Hematopoietic multipotent progenitor cell treated with erythropoietin and hydrocortisone succinate and interleukin-3 and kit ligand, for 17 days (in vitro differentiated cells): ENCODE measurements around the gene SPRR2G.
"Not testable (repeated sequence)": the region's sequence is repeated elsewhere in the genome, so short reads cannot be mapped to it uniquely, and the experiment has no call there.

Source experiments
- DNase-seq: peaks from one replicate; pipeline ENCODE4 v3.0.0-alpha.2; 2015; ENCODE audit warnings: low spot score

Gene SPRR2G

DNA sequence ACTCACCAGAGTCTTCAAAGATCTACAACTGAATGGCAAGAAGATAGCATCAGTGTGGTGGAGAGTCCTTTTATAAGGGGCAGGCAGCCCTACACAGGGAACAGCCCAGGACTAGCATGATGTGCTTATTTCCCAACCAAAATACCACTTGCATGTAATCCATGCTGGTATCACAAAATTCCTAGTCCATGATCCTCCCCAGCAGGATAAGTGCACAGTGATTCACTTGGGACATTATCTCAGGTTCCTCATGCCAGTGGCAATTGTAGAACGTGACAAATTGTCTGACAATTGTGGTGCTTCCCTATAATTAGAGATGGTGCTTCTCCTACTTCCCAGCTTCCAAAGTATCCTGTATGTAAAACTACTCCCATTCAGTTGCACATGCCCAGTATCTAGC is at the start of gene SPRR2G:
Gene SPRR2G (minus strand): TSS at position 45 of the 400 bp plus-strand sequence. CDS start 780 bp downstream, outside the sequence.
- no peak for DNase-seq

DNA sequence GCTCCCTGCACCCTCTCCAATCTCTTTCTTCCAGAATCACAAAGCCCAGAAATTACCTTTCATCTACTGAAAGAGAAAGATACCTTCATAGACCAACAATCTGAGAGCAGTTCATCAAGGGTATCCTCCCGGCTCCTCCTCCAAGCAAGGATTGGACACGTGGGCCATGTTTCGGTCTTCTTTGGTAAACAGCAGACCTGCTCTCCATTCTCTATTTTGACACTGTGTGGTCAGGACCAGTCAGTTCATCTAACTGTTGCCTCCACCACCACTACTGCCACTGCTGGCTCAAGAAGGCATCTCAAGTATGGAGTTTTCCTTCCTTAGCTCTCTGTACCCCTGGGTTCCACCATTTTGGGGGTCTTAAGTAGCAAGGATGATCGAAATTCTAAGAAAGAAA is 44.5 kb upstream of the SPRR2G start:
- DNase-seq, result no peak

DNA sequence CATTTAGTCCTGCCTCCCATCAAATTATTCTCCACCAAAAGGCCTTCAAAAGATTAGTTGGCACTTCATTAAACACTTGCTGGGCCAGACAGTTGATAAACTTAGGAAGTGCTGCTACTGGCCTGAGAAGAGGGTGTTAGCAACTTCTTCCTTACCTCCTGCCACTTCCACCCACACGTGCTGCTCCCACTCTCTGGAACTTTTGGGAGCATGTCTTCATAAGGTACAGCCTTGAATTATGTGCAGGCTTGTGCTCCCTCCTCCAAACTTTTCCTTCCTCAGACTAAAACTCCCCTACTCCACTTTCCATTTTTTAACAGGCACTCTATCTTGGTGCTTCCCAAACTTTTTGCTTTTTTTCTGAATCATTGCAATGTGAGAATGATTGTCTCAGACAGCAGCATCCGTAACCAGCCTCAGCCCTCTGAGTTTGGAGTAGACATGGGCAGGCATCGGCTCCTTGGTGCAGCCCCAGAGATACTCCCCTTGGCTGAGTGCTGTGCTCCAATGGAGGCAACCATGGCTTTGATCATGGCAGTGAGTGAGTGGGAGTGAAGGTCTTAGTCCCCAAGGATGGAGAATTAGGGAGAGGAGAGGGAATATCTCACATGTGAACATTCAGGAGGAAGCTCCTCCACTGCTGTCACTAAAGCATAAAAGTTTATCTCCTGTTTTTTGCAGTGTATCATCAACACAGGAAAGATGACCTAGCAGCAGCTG is 43.8 kb upstream of the SPRR2G start:
- no peak for DNase-seq

DNA sequence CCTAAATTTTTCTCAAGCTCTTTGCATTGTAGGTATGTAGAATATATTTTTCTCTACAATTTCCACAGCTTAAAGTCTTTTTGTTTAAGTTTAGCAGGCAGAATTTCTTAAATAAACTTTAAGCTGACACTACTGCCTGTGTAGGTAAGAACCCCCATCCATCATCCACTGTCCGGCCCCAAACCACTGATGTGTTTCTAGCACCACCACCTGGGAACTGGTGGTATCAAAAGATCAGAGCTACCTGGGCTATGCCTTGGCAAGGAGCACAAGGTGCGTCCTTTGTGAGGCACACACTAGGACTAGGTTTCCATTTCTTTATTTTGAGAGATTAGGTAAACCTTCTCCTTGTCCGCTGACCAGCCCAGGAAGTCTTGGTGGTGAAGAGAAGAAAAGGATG is 42.0 kb upstream of the SPRR2G start:
- no peak for DNase-seq

DNA sequence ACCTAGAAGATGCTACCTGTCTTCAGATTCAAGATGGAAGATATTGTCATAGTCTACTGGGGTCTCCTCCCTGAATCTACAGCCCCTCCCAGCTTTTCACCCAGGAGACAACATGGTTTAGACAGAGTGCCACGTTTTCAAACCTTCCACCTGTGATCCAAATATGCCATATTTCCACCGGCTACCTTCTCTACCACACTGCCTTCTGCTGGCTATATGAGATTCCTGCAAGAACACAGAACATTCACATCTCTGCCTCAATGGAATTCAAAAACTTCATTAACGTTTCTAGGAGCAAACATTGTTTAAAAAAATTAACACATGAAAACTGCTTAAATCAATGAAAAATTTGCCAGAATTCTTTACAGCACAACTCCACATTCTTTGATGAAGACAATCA is 39.7 kb upstream of the SPRR2G start:
- no peak for DNase-seq

DNA sequence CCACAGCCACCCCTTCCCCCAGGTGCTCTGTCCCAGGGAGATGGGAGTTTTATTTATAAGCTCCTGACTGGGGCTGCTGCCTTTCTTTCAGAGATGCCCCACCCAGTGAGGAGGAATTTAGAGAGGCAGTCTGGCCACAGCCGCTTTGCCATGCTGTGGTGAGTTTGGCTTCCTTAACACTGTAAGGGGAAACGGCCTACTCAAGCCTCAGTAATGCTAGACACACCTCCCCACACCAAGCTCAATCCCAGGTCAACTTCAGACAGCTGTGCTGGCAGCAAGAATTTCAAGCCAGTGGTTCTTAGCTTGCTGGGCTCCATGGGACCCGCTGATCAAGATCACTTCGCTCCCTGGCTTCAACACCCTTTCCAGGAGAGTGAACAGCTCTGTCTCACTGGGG is 37.6 kb upstream of the SPRR2G start:
- not testable (repeated sequence) for DNase-seq

DNA sequence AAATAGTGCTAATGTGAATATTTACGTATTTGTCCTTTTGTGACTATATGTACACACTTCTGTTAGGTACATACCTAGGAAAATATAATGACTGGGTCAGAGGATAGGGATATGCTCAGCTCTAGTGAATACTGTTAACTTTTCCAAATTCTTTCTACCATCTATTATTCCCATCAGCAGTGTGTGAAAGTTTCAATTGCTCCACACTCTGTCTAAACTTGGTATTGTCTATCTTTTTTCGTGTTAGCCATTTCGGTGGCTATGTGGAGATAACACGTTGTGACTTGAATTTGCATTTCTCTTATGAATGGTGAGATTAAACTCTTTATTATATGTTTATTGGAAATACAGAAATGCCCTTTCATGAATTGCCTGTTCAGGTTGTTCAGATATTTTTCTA is 29.9 kb upstream of the SPRR2G start:
- DNase-seq, result no peak

DNA sequence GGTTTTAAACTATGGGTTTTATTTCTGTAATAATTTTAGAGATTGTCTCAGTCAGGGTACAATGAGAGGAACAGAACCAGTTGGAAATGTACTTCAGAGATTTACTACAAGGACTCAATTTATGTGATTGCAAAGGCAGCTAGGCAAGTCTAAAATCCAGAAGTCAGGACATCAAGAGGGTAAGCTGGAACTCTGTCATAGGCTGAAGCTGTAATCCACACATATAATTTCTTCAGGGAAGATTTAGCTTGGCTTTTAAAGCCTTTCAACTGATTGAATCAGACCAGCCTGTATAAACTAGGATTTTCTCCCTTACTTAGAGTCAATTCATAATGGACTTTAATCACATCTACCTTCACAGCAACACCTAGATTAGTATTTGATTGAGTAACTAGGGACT is 28.2 kb upstream of the SPRR2G start:
- no peak for DNase-seq

DNA sequence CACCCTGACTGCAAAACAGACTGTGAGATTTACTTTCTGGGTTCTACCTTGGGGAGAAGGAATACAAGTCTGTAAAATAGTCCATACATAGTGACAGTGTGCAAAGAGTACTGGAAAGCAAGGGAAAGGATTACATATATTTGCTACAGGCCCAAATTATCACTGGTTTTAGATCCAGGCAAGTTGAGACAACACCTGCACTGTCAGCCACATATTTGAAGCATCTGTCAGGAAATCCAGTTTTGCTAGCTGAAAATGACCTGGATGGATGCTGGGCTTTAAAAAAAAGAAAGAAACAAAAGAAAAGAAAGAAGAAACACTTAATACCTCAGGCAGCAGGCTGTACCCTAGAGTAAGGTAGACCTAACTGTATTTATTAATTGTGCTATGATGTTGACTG is 23.9 kb upstream of the SPRR2G start:
- no peak for DNase-seq

DNA sequence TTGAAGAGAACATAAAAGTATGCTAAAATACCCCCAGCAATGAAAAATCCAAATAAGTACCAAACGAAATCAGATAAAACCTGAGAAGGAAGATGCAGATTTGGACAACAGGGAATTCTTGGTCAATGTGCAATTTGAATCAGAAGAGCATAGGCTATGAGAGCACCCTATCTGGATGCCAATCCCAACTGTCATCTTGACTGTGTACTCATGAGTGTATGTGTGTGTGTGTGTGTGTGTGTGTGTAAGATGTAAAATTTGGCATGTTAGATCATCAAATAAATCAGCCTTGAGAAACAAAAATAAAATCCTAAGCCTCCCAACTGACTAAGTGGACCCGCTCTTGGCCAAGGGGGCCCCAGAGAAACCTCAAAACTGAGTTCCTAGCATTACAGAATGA is 18.0 kb upstream of the SPRR2G start:
- DNase-seq, result no peak

DNA sequence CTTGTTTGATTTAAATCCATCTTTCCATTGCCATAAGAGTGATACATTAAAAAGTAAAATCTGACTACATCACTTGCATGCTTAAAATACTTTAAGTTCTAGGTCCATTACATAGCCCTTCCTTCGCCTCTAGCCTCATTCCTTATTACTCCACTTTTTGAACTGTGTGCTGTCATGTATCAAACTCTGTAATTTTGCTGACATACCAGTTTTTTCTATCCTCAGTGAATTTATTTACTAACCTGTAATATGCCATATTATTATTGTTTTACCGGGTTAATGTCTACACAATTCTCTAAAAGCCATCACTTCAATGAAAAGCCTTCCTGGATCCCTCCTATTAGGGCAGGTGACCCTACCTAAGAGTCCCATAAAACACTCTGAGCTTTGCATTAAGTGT is 4.9 kb upstream of the SPRR2G start:
- no peak for DNase-seq

DNA sequence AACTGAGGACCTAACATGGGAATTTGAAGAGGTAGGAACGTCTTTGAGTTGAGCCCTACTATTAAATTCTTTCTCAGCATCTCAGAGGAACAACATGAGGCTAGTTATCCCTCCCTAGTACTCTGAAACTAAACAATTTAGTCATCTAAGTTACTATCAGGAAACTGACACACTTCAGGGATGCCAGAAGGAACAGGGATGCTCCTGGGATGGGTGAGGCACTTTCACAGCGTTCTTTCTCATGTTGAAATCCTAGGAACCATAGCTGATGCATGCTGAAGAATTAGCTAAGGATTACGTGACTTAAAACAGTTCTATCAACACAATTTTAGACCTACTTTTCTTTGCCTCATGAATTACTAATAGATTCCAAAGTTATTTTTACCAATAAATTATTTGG is 1.8 kb upstream of the SPRR2G start:
- no peak for DNase-seq

DNA sequence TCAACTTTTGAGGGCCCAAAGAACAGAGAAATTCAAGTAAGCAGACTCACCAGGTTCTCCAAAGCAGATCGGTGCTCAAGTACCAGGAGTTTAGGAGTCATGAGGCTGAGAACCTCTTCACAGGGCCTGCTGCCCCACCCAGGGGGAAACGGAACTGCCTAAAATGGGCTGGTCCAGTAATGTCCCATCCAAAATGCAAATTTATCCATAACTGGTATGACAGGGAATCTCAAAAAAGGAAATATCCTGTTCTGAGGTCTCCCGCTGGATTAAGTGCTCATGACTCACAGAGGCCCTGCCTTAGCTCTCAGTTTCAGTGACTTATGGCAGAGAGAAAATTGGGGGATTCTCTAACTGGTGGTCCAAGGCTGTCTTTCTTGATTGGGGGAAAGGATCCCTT is 9.3 kb downstream of the SPRR2G start:
- DNase-seq, result no peak

DNA sequence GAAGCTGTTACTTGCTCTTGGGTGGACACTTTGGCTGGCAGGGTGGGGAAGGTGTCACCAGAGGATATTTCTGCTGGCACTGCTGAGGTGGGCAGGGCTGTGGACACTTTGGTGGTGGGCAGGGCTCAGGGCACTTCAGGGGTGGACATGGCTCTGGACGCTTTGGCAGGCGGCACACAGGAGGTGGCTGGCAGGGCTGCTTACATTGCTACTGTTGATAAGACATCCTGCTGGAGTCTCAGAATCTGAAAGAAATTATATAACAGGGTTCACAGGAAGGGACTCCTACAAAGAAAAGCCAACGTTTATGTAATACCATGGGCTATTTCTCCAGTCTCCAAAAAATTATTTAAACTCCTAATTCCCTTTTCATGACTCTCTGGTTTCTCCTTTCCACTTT is 10.2 kb downstream of the SPRR2G start:
- DNase-seq, result no peak

DNA sequence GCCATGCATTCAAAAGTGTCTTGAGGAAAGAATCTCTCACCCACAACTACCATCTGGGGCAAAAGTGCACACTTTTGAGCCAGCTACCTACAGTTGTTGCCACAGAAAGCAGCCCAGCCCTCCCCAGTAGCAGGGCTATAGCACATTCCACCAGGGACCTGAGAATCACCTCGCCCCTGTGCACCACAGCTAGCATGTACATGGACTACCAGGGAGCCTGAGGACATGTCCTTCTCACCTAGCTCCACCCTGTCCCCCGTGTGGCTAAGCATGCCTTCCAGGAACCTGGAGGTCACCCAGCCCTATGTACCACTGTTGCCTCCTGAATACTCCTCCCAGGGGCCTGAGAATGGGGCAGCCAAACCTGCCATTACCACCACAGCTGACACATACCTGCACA is 16.9 kb downstream of the SPRR2G start:
- DNase-seq, result no peak

DNA sequence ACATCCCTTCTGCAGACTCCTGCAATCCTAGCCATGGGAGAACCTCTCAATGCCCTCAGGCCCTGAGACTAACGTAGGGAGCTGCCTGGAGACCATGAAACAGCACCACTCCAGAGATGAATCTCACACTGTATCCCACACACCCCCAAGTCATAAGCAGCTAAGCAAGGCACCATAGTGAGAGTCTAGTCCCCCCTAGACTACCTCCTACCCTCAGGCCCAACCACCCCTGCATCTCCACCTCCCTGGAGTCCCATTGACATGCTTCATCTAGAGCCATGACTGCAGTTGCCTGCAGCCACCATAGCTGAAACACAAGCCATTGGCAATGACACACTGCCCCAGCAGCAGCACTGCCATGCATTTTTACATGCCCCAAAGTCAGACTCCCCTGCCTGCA is 17.4 kb downstream of the SPRR2G start:
- DNase-seq, result no peak

DNA sequence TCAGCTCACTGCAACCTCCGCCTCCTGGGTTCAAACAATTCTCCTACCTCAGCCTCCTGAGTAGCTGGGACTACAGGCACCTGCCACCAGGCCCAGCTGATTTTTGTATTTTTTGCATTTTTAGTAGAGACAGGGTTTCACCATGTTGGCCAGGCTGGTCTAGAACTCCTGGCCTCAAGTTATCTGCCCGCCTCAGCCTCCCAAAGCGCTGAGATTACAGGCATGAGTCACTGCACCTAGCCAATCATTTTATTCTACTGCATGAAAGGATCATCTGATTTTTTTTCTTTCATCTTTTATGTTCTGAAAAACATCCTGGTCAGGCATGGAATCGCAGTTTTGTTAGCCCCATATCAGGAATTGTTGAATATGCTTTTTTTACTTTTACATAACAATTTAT is 22.0 kb downstream of the SPRR2G start:
- DNase-seq, result not testable (repeated sequence)

DNA sequence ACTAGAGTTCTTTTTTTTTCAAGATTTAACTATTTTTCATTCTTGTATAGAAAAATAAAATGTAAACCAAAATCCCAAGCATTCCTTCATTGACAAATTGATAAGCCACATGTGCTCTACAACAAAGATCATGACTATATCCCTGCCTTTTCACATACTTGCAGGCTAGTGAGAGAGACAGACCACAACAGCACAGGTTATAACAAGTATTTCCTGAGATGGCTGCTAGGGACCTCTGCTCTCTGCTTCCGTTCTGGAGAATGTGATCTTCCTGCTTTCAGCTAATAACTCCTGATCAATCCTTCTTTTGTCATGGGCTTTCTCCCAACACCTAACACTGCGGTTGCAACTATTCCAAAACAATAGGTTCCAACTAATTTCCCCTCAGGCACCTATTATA is 23.4 kb downstream of the SPRR2G start:
- no peak for DNase-seq

DNA sequence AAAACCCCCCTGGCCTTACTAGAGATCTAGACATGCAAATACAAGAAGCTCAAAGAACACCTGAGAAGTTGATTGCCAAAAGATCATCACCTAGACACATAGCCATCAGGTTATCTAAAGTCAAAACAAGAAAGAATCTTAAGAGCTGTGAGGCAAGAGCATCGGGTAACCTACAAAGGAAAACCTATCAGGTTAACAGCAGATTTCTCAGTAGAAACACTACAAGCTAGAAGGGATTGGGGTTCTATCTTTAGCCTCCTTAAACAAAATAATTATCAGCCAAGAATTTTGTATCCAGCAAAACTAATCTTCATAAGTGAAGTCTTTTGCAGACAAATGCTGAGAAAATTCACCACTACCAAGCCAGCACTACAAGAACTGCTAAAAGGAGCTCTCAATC is 25.2 kb downstream of the SPRR2G start:
- no peak for DNase-seq

DNA sequence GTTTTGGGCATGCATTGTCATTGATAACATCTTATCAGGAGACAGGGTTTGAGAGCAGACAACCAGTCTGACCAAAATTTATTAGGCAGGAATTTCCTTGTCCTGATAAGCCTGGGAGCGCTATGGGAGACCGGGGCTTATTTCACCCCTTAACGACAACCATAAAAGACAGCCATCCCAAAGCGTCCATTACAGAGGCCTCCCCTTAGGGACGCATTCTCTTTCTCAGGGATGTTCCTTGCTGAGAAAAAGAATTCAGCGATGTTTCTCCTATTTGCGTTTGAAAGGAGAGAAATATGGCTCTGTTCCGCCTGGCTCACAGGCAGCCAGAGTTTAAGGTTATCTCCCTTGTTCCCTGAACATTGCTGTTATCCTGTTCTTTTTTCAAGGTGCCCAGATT is 26.9 kb downstream of the SPRR2G start:
- DNase-seq, result not testable (repeated sequence)

DNA sequence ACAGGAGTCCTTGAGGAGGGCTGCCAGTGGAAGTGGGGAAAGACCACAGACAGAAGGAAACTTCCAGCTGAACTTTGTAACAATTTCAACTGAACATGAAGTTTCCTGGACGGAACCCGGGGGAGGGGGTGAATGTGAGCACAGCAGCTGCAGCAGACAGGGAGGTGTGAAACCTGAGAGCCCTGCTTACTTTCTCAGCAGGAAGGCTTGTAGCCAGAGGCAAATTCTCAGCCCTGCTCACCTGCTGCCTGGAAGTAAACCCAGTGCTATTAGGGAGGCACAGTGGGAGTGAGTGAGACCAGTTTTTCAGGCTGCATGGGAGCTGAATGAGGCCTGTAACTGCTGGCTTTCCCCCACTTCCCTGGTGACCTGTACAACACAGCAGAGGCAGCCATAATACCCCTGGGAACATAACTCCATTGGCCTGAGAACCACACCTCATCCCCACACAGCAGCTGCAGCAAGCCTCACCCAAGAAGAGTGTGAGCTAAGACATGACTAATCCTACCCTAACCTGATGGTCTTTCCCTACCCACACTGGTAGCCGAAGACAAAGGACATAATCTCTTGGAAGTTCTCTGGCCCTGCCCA is 27.8 kb downstream of the SPRR2G start:
- DNase-seq, result no peak

DNA sequence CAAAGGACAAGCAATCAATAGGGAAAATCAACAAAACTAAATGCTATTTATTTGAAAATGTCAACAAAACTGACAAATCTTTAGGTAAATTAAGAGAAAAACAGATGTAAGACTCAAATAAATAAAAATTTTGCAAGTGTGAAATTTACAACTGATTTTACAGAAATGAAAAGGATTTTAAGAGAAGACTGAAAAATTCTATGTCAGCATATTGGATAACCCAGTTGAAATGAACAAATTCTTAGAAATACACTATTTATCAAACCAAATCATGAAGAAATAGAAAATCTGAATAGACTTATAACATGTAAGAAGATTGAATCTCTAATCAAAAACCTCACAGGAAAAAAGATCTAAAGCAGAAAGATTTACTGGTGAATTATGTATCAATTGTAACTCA is 29.7 kb downstream of the SPRR2G start:
- no peak for DNase-seq

DNA sequence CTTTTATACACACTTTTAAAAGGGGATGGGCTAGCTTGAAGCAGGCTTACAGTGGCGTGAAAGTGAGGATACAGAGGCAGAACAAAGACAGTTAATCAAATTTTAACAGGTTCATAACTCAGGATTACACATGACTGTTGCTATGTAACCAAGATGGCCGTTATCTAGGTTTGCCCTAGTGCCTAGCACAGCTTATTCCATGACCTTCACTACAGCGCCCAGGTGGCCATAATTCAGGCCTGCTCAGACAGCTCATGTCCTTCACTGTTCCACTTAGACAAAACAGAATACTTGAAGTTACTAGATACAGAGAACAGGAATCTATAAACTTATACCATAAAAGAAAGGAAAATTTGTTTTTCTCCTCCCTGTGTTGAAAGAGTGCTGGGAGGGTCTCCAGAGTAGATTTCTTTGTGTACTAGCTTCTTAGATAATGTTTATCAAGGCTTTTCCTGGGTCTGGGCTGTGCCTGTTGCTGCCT is 31.2 kb downstream of the SPRR2G start:
- DNase-seq, result peak; percentile 16

DNA sequence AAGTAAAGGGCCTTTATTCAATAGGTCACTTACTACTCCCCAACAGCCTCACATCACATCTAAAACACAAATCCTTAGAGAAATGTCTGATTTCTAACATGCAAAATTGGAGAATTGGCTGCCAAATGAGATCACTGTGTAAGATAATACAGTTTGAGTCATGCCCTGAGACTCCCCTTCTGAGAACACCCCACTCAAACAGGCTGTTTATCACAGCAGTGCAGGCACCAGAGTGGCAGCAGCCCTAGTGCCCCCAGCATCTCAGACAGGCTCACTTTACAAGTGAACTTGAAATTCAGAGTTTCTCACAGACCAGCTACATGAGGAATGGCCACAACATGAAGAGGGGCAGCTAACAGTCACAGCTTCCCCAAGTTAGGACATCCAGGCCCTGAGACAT is 35.4 kb downstream of the SPRR2G start:
- not testable (repeated sequence) for DNase-seq
